Measurements from ENCODE around the gene KLHL29.

Gene KLHL29

GRCh38 chr2:23456881-23457760, 72.1 kb downstream of the KLHL29 start:
- Mint-ChIP-seq H3K27me3 (peaks cover 19 to 24% of the 10 kb centered on the region in 2 donors), H3K4me1 (ENCODE audit: low read depth in 2 of 2) (peaks cover 2 to 7% of the 10 kb centered on the region in 2 donors), H3K27ac (no peak overlapping the region), H3K9me3 (no peaks in the 10 kb centered on the region), H3K4me3 (no peak overlapping the region), H3K36me3 (ENCODE audit: insufficient read depth) (no peaks in the 10 kb centered on the region)
- DNase-seq, result no peak
- ATAC-seq (replicated peaks), result no peak

- H3K36me3 Mint-ChIP-seq (ENCODE audit: insufficient read depth), result no peaks in the 10 kb centered on the region
- H3K4me1 Mint-ChIP-seq (ENCODE audit: low read depth in 2 of 2), result peaks cover under 1 to 1% of the 10 kb centered on the region in 2 donors
- no peak overlapping the region for H3K27ac Mint-ChIP-seq
- no peaks in the 10 kb centered on the region for H3K9me3 Mint-ChIP-seq
- no peak overlapping the region for H3K4me3 Mint-ChIP-seq
- ATAC-seq (replicated peaks) (no peak), DNase-seq (no peak)
- H3K27me3 Mint-ChIP-seq, result peaks cover 19 to 24% of the 10 kb centered on the region in 2 donors
These were observed 73.2 kb downstream of the KLHL29 start for GRCh38 chr2:23457990-23458682.

- no peaks in the 10 kb centered on the region for H3K4me1 Mint-ChIP-seq (ENCODE audit: low read depth in 2 of 2)
- no peaks in the 10 kb centered on the region for H3K36me3 Mint-ChIP-seq (ENCODE audit: insufficient read depth)
- no peaks in the 10 kb centered on the region for H3K9me3 Mint-ChIP-seq
- peaks cover 19 to 24% of the 10 kb centered on the region in 2 donors for H3K27me3 Mint-ChIP-seq
- no peak for DNase-seq
- ATAC-seq (replicated peaks), result no peak
- no peak overlapping the region for H3K4me3 Mint-ChIP-seq
- no peak overlapping the region for H3K27ac Mint-ChIP-seq
These were observed 74.1 kb downstream of the KLHL29 start for GRCh38 chr2:23459032-23459431.

- no peak for DNase-seq
- Mint-ChIP-seq H3K27ac (no peak overlapping the region), H3K9me3 (no peaks in the 10 kb centered on the region), H3K36me3 (ENCODE audit: insufficient read depth) (no peaks in the 10 kb centered on the region), H3K27me3 (peaks cover 9 to 18% of the 10 kb centered on the region in 2 donors), H3K4me1 (ENCODE audit: low read depth in 2 of 2) (no peaks in the 10 kb centered on the region), H3K4me3 (no peak overlapping the region)
- ATAC-seq (replicated peaks), result no peak
These were observed 75.2 kb downstream of the KLHL29 start for GRCh38 chr2:23460228-23460627.

- DNase-seq (no peak), ATAC-seq (replicated peaks) (no peak)
- H3K27ac Mint-ChIP-seq, result no peak overlapping the region
- H3K4me3 Mint-ChIP-seq, result no peak overlapping the region
- H3K4me1 Mint-ChIP-seq (ENCODE audit: low read depth in 2 of 2), result peaks cover 0 to 2% of the 10 kb centered on the region in 2 donors
- H3K27me3 Mint-ChIP-seq, result peaks cover 10 to 24% of the 10 kb centered on the region in 2 donors
- no peaks in the 10 kb centered on the region for H3K9me3 Mint-ChIP-seq
- no peaks in the 10 kb centered on the region for H3K36me3 Mint-ChIP-seq (ENCODE audit: insufficient read depth)
These were observed 76.0 kb downstream of the KLHL29 start for GRCh38 chr2:23460993-23461392.

- H3K27ac Mint-ChIP-seq, result no peak overlapping the region
- peaks cover 0 to 2% of the 10 kb centered on the region in 2 donors for H3K4me1 Mint-ChIP-seq (ENCODE audit: low read depth in 2 of 2)
- peaks cover 40 to 45% of the 10 kb centered on the region in 2 donors for H3K27me3 Mint-ChIP-seq
- DNase-seq (no peak), ATAC-seq (replicated peaks) (no peak)
- H3K4me3 Mint-ChIP-seq, result no peak overlapping the region
- no peaks in the 10 kb centered on the region for H3K9me3 Mint-ChIP-seq
- peaks cover 1% of the 10 kb centered on the region for H3K36me3 Mint-ChIP-seq (ENCODE audit: insufficient read depth)
These were observed 79.2 kb downstream of the KLHL29 start for GRCh38 chr2:23464156-23464555.

GRCh38 chr2:23464905-23465537, 80.0 kb downstream of the KLHL29 start:
- Mint-ChIP-seq H3K4me1 (ENCODE audit: low read depth in 2 of 2) (peaks cover 0 to 2% of the 10 kb centered on the region in 2 donors), H3K36me3 (ENCODE audit: insufficient read depth) (peaks cover 3% of the 10 kb centered on the region), H3K27me3 (peaks cover 49 to 53% of the 10 kb centered on the region in 2 donors), H3K9me3 (no peaks in the 10 kb centered on the region), H3K4me3 (no peak overlapping the region), H3K27ac (no peak overlapping the region)
- no peak for ATAC-seq (replicated peaks)
- no peak for DNase-seq

- no peaks in the 10 kb centered on the region for H3K9me3 Mint-ChIP-seq
- peaks cover 48 to 62% of the 10 kb centered on the region in 2 donors for H3K27me3 Mint-ChIP-seq
- H3K27ac Mint-ChIP-seq, result no peak overlapping the region
- DNase-seq, result no peak
- no peak for ATAC-seq (replicated peaks)
- peaks cover 0 to 2% of the 10 kb centered on the region in 2 donors for H3K4me1 Mint-ChIP-seq (ENCODE audit: low read depth in 2 of 2)
- no peak overlapping the region for H3K4me3 Mint-ChIP-seq
- H3K36me3 Mint-ChIP-seq (ENCODE audit: insufficient read depth), result peaks cover 3% of the 10 kb centered on the region
These were observed 81.0 kb downstream of the KLHL29 start for GRCh38 chr2:23465936-23466335.

GRCh38 chr2:23467618-23468017, 82.6 kb downstream of the KLHL29 start:
- peaks cover 56 to 75% of the 10 kb centered on the region in 2 donors for H3K27me3 Mint-ChIP-seq
- no peaks in the 10 kb centered on the region for H3K9me3 Mint-ChIP-seq

GRCh38 chr2:23468474-23469141, 83.6 kb downstream of the KLHL29 start:
- Mint-ChIP-seq H3K4me1 (ENCODE audit: low read depth in 2 of 2) (peaks cover 0 to 2% of the 10 kb centered on the region in 2 donors), H3K27me3 (peaks cover 65 to 84% of the 10 kb centered on the region in 2 donors), H3K4me3 (no peak overlapping the region), H3K36me3 (ENCODE audit: insufficient read depth) (peaks cover 3% of the 10 kb centered on the region), H3K27ac (no peak overlapping the region), H3K9me3 (no peaks in the 10 kb centered on the region)
- no peak for ATAC-seq (replicated peaks)
- no peak for DNase-seq

More at GRCh38 chr2:23467618-23468017, 82.6 kb downstream of the KLHL29 start:
- DNase-seq (no peak), ATAC-seq (replicated peaks) (no peak)
- Mint-ChIP-seq H3K4me1 (ENCODE audit: low read depth in 2 of 2) (peaks cover 0 to 2% of the 10 kb centered on the region in 2 donors), H3K4me3 (no peak overlapping the region), H3K27ac (no peak overlapping the region), H3K36me3 (ENCODE audit: insufficient read depth) (peaks cover 3% of the 10 kb centered on the region)

GRCh38 chr2:23469142-23469540, 84.2 kb downstream of the KLHL29 start:
- ATAC-seq (replicated peaks) (no peak), DNase-seq (no peak)
- peaks cover 3% of the 10 kb centered on the region for H3K36me3 Mint-ChIP-seq (ENCODE audit: insufficient read depth)
- no peak overlapping the region for H3K4me3 Mint-ChIP-seq
- H3K27me3 Mint-ChIP-seq, result peaks cover 70 to 90% of the 10 kb centered on the region in 2 donors
- H3K27ac Mint-ChIP-seq, result no peak overlapping the region
- no peaks in the 10 kb centered on the region for H3K9me3 Mint-ChIP-seq
- peaks cover 0 to 2% of the 10 kb centered on the region in 2 donors for H3K4me1 Mint-ChIP-seq (ENCODE audit: low read depth in 2 of 2)

GRCh38 chr2:23475036-23475435, 90.1 kb downstream of the KLHL29 start:
- ATAC-seq (replicated peaks), result no peak
- no peaks in the 10 kb centered on the region for H3K9me3 Mint-ChIP-seq
- no peak overlapping the region for H3K4me3 Mint-ChIP-seq
- peaks cover 52 to 73% of the 10 kb centered on the region in 2 donors for H3K27me3 Mint-ChIP-seq
- no peaks in the 10 kb centered on the region for H3K4me1 Mint-ChIP-seq (ENCODE audit: low read depth in 2 of 2)
- H3K36me3 Mint-ChIP-seq (ENCODE audit: insufficient read depth), result peaks cover 4% of the 10 kb centered on the region
- no peak for DNase-seq
- H3K27ac Mint-ChIP-seq, result no peak overlapping the region

GRCh38 chr2:23475473-23475872, 90.5 kb downstream of the KLHL29 start:
- DNase-seq (no peak), ATAC-seq (replicated peaks) (no peak)
- H3K4me3 Mint-ChIP-seq, result no peak overlapping the region
- H3K9me3 Mint-ChIP-seq, result no peaks in the 10 kb centered on the region
- peaks cover 53 to 72% of the 10 kb centered on the region in 2 donors for H3K27me3 Mint-ChIP-seq
- peaks cover 4% of the 10 kb centered on the region for H3K36me3 Mint-ChIP-seq (ENCODE audit: insufficient read depth)
- no peak overlapping the region for H3K27ac Mint-ChIP-seq
- no peaks in the 10 kb centered on the region for H3K4me1 Mint-ChIP-seq (ENCODE audit: low read depth in 2 of 2)
